T-helper 9 cell (primary cell): Measurements from ENCODE around the gene CCDC7.
"Not testable (repeated sequence)": the region's sequence is repeated elsewhere in the genome, so short reads cannot be mapped to it uniquely, and the experiment has no call there.

Experiments
- DNase-seq: peaks from one replicate; pipeline ENCODE4 v3.0.0-alpha.2; 2020

CCDC7 gene

GRCh38 chr10:32890444-32890843 is 444.5 kb downstream of the CCDC7 start:
- DNase-seq, result no peak

- no peak for DNase-seq
Measured at GRCh38 chr10:32891261-32891660, 445.3 kb downstream of the CCDC7 start.

- DNase-seq, result no peak
Measured at GRCh38 chr10:32893434-32893833, 447.5 kb downstream of the CCDC7 start.

- DNase-seq, result no peak
Measured at GRCh38 chr10:32893916-32894664, 448.1 kb downstream of the CCDC7 start.

- not testable (repeated sequence) for DNase-seq
Measured at GRCh38 chr10:32895200-32895968, 449.4 kb downstream of the CCDC7 start.

- DNase-seq, result no peak
Measured at GRCh38 chr10:32901815-32902214, 455.9 kb downstream of the CCDC7 start.

- no peak for DNase-seq
Measured at GRCh38 chr10:32905466-32905865, 459.5 kb downstream of the CCDC7 start.

- no peak for DNase-seq
Measured at GRCh38 chr10:32906595-32906994, 460.7 kb downstream of the CCDC7 start.

GRCh38 chr10:32909456-32909855 is 463.5 kb downstream of the CCDC7 start:
- no peak for DNase-seq

GRCh38 chr10:32909970-32910369 is 464.0 kb downstream of the CCDC7 start:
- DNase-seq, result not testable (repeated sequence)

- no peak for DNase-seq
Measured at GRCh38 chr10:32911285-32912016, 465.5 kb downstream of the CCDC7 start.

GRCh38 chr10:32917817-32918216 is 471.9 kb downstream of the CCDC7 start:
- not testable (repeated sequence) for DNase-seq

- no peak for DNase-seq
Measured at GRCh38 chr10:32922170-32922569, 476.2 kb downstream of the CCDC7 start.

GRCh38 chr10:32923134-32923533 is 477.2 kb downstream of the CCDC7 start:
- DNase-seq, result no peak

- no peak for DNase-seq
Measured at GRCh38 chr10:32923849-32924248, 477.9 kb downstream of the CCDC7 start.
